Measurements from ENCODE around the gene CHN1.

The CHN1 gene

GRCh38 chr2:174779361-174779928 lies 225.7 kb downstream of the CHN1 start:
- no peak overlapping the region for H3K4me3 ChIP-seq (ENCODE audit: low read depth, low read length)
- TF ChIP-seq CTCF (IDR thresholded peaks at IDR 0.05; ENCODE audit: control insufficient read depth, extremely low read depth, insufficient read depth): no peak

GRCh38 chr2:174778085-174778981 lies 226.8 kb downstream of the CHN1 start:
- no peak overlapping the region for H3K4me3 ChIP-seq (ENCODE audit: low read depth, low read length)
- no peak for TF ChIP-seq CTCF (IDR thresholded peaks at IDR 0.05; ENCODE audit: control insufficient read depth, extremely low read depth, insufficient read depth)
- DNase-seq (ENCODE audit: low read depth): no peak

More at GRCh38 chr2:174779361-174779928, 225.7 kb downstream of the CHN1 start:
- DNase-seq (ENCODE audit: low read depth): no peak

GRCh38 chr2:174777347-174778084 lies 227.7 kb downstream of the CHN1 start:
- H3K4me3 ChIP-seq (ENCODE audit: low read depth, low read length): no peak overlapping the region
- no peak for TF ChIP-seq CTCF (IDR thresholded peaks at IDR 0.05; ENCODE audit: control insufficient read depth, extremely low read depth, insufficient read depth)
- no peak for DNase-seq (ENCODE audit: low read depth)

DNA sequence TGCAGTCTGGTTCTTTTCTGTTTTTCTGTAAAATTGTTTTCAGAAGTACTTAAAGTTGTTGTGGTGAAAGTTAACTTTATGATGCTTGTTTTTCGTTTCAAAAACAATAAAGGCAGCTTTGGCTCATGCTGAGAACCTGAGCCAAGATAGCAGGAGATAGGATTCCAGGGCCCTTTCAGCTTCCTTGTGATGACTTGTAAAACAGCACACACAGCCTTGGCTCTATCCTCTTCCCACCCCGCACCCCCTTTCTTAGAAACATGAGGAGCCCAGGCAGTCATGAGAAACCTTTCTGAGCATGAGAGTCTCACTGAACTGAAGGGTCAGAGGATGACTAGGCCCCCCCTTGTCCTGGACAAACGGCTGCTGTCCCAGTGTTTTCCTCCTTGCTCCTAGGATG lies 228.5 kb downstream of the CHN1 start:
- no peak for DNase-seq (ENCODE audit: low read depth)
- no peak overlapping the region for H3K4me3 ChIP-seq (ENCODE audit: low read depth, low read length)
- no peak for TF ChIP-seq CTCF (IDR thresholded peaks at IDR 0.05; ENCODE audit: control insufficient read depth, extremely low read depth, insufficient read depth)

- TF ChIP-seq CTCF (IDR thresholded peaks at IDR 0.05; ENCODE audit: control insufficient read depth, extremely low read depth, insufficient read depth): no peak
- H3K4me3 ChIP-seq (ENCODE audit: low read depth, low read length): no peak overlapping the region
- no peak for DNase-seq (ENCODE audit: low read depth)
Measured at GRCh38 chr2:174776223-174776622, 229.0 kb downstream of the CHN1 start.

DNA sequence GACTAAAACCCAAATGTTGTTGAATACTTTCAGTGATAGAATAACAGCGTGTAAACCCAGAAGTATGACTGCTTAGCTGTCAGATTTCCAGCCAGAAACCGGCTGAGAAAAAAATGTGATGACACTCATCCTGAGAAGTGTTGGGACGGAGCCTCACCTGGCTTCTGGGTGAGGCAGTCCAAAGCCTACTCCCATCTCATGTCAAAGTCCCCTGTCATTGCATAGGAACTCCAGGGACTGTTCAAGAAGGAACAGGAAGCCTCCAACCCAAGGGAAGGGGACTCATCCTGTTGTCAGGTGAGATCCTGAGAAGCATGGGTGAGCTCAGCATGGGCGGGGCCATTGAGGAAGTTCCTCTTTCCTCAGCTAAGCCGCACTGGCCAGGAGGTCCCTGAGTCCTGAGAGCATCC lies 229.6 kb downstream of the CHN1 start:
- no peak for DNase-seq (ENCODE audit: low read depth)
- no peak for TF ChIP-seq CTCF (IDR thresholded peaks at IDR 0.05; ENCODE audit: control insufficient read depth, extremely low read depth, insufficient read depth)
- no peak overlapping the region for H3K4me3 ChIP-seq (ENCODE audit: low read depth, low read length)
